ENCODE data around the gene DCLK3.
A peak's percentile ranks its signal among the peaks of the same experiment; 100 is the strongest.

DNA sequence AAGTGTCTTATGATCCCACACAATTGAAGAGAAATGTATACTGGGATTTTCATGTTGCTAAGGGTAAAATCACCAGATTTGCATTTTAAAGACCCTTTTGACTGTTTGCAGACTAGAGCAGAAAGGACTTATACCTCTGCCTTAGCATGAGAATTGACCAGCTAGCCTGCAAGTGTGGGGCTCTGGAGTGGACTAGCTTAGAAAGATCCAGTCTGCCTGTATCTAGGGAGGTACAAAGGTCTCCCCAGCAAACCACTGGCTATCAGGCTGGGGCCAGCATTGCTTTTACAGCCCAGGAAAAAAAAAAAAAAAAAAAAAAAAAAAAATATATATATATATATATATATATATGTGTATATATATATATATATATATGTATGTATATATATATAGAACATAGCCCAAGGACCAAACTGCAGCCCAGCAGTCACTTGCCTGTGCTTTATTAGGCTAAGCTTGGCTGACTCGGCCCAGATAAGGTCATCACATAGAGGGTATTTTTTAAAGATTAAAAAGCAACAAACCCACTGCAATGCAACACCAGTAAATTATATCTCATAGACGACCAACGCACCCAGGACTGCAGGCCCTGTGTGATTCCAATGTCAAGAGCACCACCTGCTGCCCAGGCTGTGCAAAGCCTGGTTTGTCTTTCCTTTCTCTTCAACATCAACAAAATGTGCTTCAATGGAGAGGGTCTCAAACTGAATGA is 63.7 kb downstream of the DCLK3 start:
- no peak for TF ChIP-seq POLR2AphosphoS5 (IDR thresholded peaks at IDR 0.05; ENCODE audit: insufficient read depth in 1 of 2, low read depth in 1 of 2)
- no peak for TF ChIP-seq POLR2A (IDR thresholded peaks at IDR 0.05)
- TF ChIP-seq, protein P1, sequence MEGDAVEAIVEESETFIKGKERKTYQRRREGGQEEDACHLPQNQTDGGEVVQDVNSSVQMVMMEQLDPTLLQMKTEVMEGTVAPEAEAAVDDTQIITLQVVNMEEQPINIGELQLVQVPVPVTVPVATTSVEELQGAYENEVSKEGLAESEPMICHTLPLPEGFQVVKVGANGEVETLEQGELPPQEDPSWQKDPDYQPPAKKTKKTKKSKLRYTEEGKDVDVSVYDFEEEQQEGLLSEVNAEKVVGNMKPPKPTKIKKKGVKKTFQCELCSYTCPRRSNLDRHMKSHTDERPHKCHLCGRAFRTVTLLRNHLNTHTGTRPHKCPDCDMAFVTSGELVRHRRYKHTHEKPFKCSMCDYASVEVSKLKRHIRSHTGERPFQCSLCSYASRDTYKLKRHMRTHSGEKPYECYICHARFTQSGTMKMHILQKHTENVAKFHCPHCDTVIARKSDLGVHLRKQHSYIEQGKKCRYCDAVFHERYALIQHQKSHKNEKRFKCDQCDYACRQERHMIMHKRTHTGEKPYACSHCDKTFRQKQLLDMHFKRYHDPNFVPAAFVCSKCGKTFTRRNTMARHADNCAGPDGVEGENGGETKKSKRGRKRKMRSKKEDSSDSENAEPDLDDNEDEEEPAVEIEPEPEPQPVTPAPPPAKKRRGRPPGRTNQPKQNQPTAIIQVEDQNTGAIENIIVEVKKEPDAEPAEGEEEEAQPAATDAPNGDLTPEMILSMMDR (IDR thresholded peaks at IDR 0.05): peak; percentile 28 to 68 (median 67)

Measured in vagina (tissue), 2 donors.